WTC11 (cell line): ENCODE measurements around the gene NXT1. TPM values are rescaled to one million over a fixed set of nuclear protein-coding genes. Genes with fewer than 3 reads are reported as not detected.

Experiments
- ATAC-seq: fragments of 200-7000 bp; cut with Tn5 transposase; 2 replicates; pipeline ENCODE4 v1.10.0; 2021; ENCODE audit warnings: mild to moderate bottlenecking, moderate library complexity
- CTCF ChIA-PET: fragments of 300-600 bp; sonication (Branson Sonifier 250); formaldehyde crosslinking; loops from one replicate; lab custom pipeline; 2021; ENCODE audit warnings: antibody characterized with exemption; lab: Charles Lee
- POLR2A ChIA-PET: fragments of 350-600 bp; sonication (Branson Sonifier 250); formaldehyde crosslinking; loops from one replicate; lab custom pipeline; 2021; ENCODE audit warnings: antibody characterized with exemption; lab: Charles Lee
- DNase-seq: peaks from one replicate; pipeline ENCODE4 v3.0.0; 2021; ENCODE audit warnings: low spot score
- H3K27ac Mint-ChIP-seq: 2 replicates; pipeline ENCODE4 v1.8.0; 2021; ENCODE audit warnings: mixed read lengths
- H3K27me3 Mint-ChIP-seq: 2 replicates; pipeline ENCODE4 v1.8.0; 2021; ENCODE audit warnings: low read depth, mild to moderate bottlenecking, moderate library complexity, mixed read lengths
- H3K36me3 Mint-ChIP-seq: 2 replicates; pipeline ENCODE4 v1.8.0; 2021; ENCODE audit warnings: mixed read lengths
- H3K4me1 Mint-ChIP-seq: 2 replicates; pipeline ENCODE4 v1.8.0; 2022; ENCODE audit warnings: mixed read lengths
- H3K4me3 Mint-ChIP-seq: 2 replicates; pipeline ENCODE4 v1.8.0; 2021; ENCODE audit warnings: mild to moderate bottlenecking, moderate library complexity, mixed read lengths
- H3K9me3 Mint-ChIP-seq: 2 replicates; pipeline ENCODE4 v1.8.0; 2021; ENCODE audit warnings: mixed read lengths
- AFF4 ChIP-seq: sonication (generic); formaldehyde crosslinking; IDR thresholded peaks from 2 replicates; pipeline ENCODE4 v1.8.1; 2023; ENCODE audit warnings: mild to moderate bottlenecking, missing genetic modification reagents, borderline replicate concordance
- AR ChIP-seq: fragments of 250-450 bp; sonication (Bioruptor Pico); IDR thresholded peaks from 2 replicates; pipeline ENCODE4 v1.9.0; 2021; ENCODE audit warnings: mild to moderate bottlenecking
- ATF2 ChIP-seq: sonication (generic); formaldehyde crosslinking; IDR thresholded peaks from 2 replicates; pipeline ENCODE4 v1.8.1; 2022; ENCODE audit warnings: low read depth, missing genetic modification reagents, borderline replicate concordance
- E2F1 ChIP-seq: sonication (generic); formaldehyde crosslinking; IDR thresholded peaks from 2 replicates; pipeline ENCODE4 v1.8.0; 2022; ENCODE audit warnings: mild to moderate bottlenecking, missing genetic modification reagents
- EMX1 ChIP-seq: fragments of 250-450 bp; sonication (Bioruptor Pico); IDR thresholded peaks from 2 replicates; pipeline ENCODE4 v1.8.0; 2021; ENCODE audit warnings: mild to moderate bottlenecking
- FOXK1 ChIP-seq: sonication (generic); formaldehyde crosslinking; IDR thresholded peaks from 2 replicates; pipeline ENCODE4 v1.8.0; 2022; ENCODE audit warnings: mild to moderate bottlenecking, moderate library complexity, missing genetic modification reagents
- KAT7 ChIP-seq: sonication (generic); formaldehyde crosslinking; IDR thresholded peaks from 2 replicates; pipeline ENCODE4 v1.8.1; 2023; ENCODE audit warnings: missing genetic modification reagents, mild to moderate bottlenecking, borderline replicate concordance
- MAX ChIP-seq: sonication (generic); formaldehyde crosslinking; IDR thresholded peaks from 2 replicates; pipeline ENCODE4 v1.8.0; 2022; ENCODE audit warnings: mild to moderate bottlenecking, missing genetic modification reagents
- PRRX2 ChIP-seq: fragments of 250-450 bp; sonication (Bioruptor Pico); IDR thresholded peaks from 2 replicates; pipeline ENCODE4 v1.8.0; 2021; ENCODE audit warnings: mild to moderate bottlenecking
- SP1 ChIP-seq: sonication (generic); formaldehyde crosslinking; conservative IDR thresholded peaks from 2 replicates; pipeline ENCODE4 v1.8.1; 2022; ENCODE audit warnings: missing genetic modification reagents
- TEAD1 ChIP-seq: sonication (generic); formaldehyde crosslinking; IDR thresholded peaks from 2 replicates; pipeline ENCODE4 v1.8.0; 2022; ENCODE audit warnings: mild to moderate bottlenecking, missing genetic modification reagents
- ZNF138 ChIP-seq: sonication (generic); formaldehyde crosslinking; conservative IDR thresholded peaks from 2 replicates; pipeline ENCODE4 v1.8.1; 2022; ENCODE audit warnings: mild to moderate bottlenecking, moderate library complexity, missing genetic modification reagents
- ZNF232 ChIP-seq: sonication (generic); formaldehyde crosslinking; IDR thresholded peaks from 2 replicates; pipeline ENCODE4 v1.8.0; 2022; ENCODE audit warnings: mild to moderate bottlenecking, missing genetic modification reagents
- ZNF532 ChIP-seq: fragments of 250-450 bp; sonication (Bioruptor Pico); IDR thresholded peaks from 2 replicates; pipeline ENCODE4 v1.9.0; 2021; ENCODE audit warnings: mild to moderate bottlenecking, borderline replicate concordance
- total RNA-seq: library from RNA; stranded (reverse); gene quantifications from 3 replicates; pipeline ENCODE4 v1.2.3, GENCODE V29; 2021
- TF ChIP-seq, protein P1 (sequence below): fragments of 250-450 bp; sonication (Bioruptor Pico); conservative IDR thresholded peaks from 2 replicates; pipeline ENCODE4 v1.9.0; 2021; ENCODE audit warnings: mild to moderate bottlenecking
- TF ChIP-seq, protein P2 (sequence below): sonication (generic); formaldehyde crosslinking; IDR thresholded peaks from 2 replicates; pipeline ENCODE4 v1.8.1; 2023; ENCODE audit warnings: mild to moderate bottlenecking, missing genetic modification reagents, moderate library complexity

The NXT1 gene
- total RNA-seq, 1 experiment from 2014 or later = 18.8 TPM

DNA sequence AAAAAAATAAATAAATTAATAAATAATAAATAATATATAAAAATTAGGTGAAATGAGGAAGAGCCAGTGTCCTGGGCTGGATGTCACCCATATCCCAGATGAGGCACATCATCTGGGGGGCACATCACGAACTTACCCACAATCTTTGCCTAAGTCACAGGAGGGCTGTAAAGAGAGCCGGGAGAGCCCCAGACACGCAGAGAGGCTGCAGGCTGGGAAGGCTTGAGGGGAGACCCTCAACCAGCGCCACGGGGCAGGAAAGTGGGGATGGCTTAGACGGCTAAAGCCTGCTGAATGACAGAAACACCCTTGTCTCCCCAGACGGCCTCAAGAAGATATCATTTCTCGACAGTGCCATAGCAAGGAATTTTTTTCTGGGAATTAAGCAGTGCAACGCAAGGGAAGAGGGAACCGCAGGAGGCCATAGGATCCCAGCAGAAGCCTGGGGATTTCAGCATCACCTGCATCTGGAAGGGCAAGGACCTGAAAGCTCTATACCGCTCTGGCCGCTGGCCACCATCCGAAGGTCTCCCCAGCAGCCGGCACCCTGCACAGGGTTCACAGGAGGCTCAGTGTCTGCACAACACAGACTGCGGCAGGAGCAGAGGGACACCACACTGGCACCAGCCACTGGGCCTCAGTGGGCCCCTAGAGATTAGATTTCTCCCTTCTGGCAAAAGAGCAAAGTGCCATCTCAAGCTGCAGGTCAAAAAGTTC, 22.8 kb upstream of the NXT1 start (continued):
- TF ChIP-seq, protein P1, sequence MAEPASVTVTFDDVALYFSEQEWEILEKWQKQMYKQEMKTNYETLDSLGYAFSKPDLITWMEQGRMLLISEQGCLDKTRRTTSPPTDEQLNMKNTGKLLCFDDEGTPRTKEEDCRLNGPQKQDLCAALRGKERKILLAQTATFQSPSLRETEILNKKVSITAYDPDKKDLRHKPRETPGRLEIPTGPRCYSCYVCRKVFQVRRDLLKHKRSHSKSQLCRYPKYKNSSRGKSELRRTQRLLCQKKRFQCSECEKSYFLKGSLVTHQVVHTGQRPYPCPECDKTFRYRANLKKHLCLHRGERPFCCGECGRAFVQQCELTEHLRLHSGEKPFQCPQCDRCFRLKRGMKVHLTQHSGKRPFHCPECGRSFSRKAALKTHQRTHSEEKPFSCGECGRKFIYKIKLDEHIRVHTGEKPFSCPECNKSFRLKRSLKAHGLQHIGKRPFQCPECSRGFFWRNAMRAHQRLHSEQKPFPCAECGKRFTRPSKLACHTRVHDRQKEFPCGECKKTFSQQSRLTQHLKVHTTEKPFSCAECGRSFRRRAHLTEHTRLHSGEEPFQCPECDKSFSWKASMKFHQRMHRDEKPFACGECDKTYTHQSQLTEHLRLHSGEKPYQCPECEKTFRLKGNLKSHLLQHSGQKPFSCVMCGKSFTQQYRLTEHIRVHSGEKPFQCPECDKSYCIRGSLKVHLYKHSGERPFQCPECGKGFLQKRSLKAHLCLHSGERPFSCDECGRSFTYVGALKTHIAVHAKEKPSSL = no peak
- TF ChIP-seq ZNF532 (CRISPR knock-in tag) = no peak

GRCh38 chr20:23331450-23332350, 18.9 kb upstream of the NXT1 start:
- Mint-ChIP-seq H3K27ac (no peak overlapping the region), H3K9me3 (peaks cover 15% of the 10 kb centered on the region), H3K27me3 (0 out of 2 replicates have a peak, but pooled peaks cover 2% of the 10 kb centered on the region), H3K36me3 (no peaks in the 10 kb centered on the region), H3K4me1 (no peaks in the 10 kb centered on the region), H3K4me3 (no peak overlapping the region)
- no peak for ATAC-seq
- ChIA-PET CTCF (interaction anchor here (0.8 kb wide), 1 partner anchor 640 kb away, joined by 4 read pairs; no protein-coding TSS in a partner anchor), POLR2A (no interaction called here)
- no peak for DNase-seq
- no peak for TF ChIP-seq PRRX2
- TF ChIP-seq AR (CRISPR knock-in tag) = no peak
- TF ChIP-seq FOXK1 (CRISPR knock-in tag) = no peak
- TF ChIP-seq E2F1 = no peak
- no peak for TF ChIP-seq MAX (CRISPR knock-in tag)
- TF ChIP-seq TEAD1 = no peak
- TF ChIP-seq AFF4 (CRISPR knock-in tag) = no peak
- TF ChIP-seq ZNF232 (CRISPR knock-in tag) = no peak
- TF ChIP-seq ATF2 (CRISPR knock-in tag) = no peak
- no peak for TF ChIP-seq SP1
- TF ChIP-seq, protein P2, sequence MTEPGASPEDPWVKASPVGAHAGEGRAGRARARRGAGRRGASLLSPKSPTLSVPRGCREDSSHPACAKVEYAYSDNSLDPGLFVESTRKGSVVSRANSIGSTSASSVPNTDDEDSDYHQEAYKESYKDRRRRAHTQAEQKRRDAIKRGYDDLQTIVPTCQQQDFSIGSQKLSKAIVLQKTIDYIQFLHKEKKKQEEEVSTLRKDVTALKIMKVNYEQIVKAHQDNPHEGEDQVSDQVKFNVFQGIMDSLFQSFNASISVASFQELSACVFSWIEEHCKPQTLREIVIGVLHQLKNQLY (CRISPR knock-in tag) = no peak
- TF ChIP-seq KAT7 = no peak
- no peak for TF ChIP-seq ZNF138 (CRISPR knock-in tag)
- TF ChIP-seq EMX1 (CRISPR knock-in tag) = no peak
